GM23338 (cell line): ENCODE measurements around the gene GYPE. TPM values are rescaled to one million over a fixed set of nuclear protein-coding genes. Genes with fewer than 3 reads are reported as not detected.
"Not testable (repeated sequence)": the region's sequence is repeated elsewhere in the genome, so short reads cannot be mapped to it uniquely, and the experiment has no call there.

Experiments used
- ATAC-seq: fragments of 200-7000 bp; cut with Tn5 transposase; 3 replicates; pipeline ENCODE4 v1.9.1; 2020
- DNase-seq: peaks from one replicate; pipeline ENCODE4 v3.0.0-alpha.2; 2015; ENCODE audit warnings: low spot score
- H2AFZ ChIP-seq: fragments of 200-600 bp; sonication (generic); 2 replicates; pipeline ENCODE4 v1.8.0; 2016; ENCODE audit warnings: antibody characterized with exemption, mild to moderate bottlenecking, moderate library complexity
- H3F3A ChIP-seq: fragments of 200-600 bp; sonication (generic); replicated peaks from 2 replicates; pipeline ENCODE4 v1.8.0; 2017; ENCODE audit warnings: antibody characterized with exemption, mixed run types, low read depth
- H3K27ac ChIP-seq: fragments of 200-600 bp; sonication (generic); 2 replicates; pipeline ENCODE4 v1.6.1; 2016; ENCODE audit warnings: low read depth
- H3K27me3 ChIP-seq: fragments of 200-600 bp; sonication (generic); 2 replicates; pipeline ENCODE4 v1.8.0; 2016; ENCODE audit warnings: mild to moderate bottlenecking, mixed run types, moderate library complexity; ENCODE audit not compliant: insufficient read depth
- H3K36me3 ChIP-seq: fragments of 200-600 bp; sonication (generic); 2 replicates; pipeline ENCODE4 v1.8.0; 2016; ENCODE audit warnings: mild to moderate bottlenecking; ENCODE audit not compliant: insufficient read depth
- H3K4me1 ChIP-seq: fragments of 200-600 bp; sonication (generic); 2 replicates; pipeline ENCODE4 v1.8.0; 2016; ENCODE audit warnings: mild to moderate bottlenecking, moderate library complexity; ENCODE audit not compliant: insufficient read depth
- H3K4me2 ChIP-seq: fragments of 200-600 bp; sonication (generic); 2 replicates; pipeline ENCODE4 v1.7.1; 2017; ENCODE audit warnings: mixed run types
- H3K4me3 ChIP-seq: fragments of 200-600 bp; sonication (generic); 2 replicates; pipeline ENCODE4 v1.6.1; 2016; ENCODE audit warnings: mixed run types
- H3K79me2 ChIP-seq: fragments of 200-600 bp; sonication (generic); replicated peaks from 2 replicates; pipeline ENCODE4 v1.8.0; 2017; ENCODE audit warnings: mild to moderate bottlenecking; ENCODE audit not compliant: insufficient read depth
- H3K9me2 ChIP-seq: fragments of 200-600 bp; sonication (generic); 2 replicates; pipeline ENCODE4 v1.8.0; 2017; ENCODE audit not compliant: insufficient read depth
- H4K20me1 ChIP-seq: fragments of 200-600 bp; sonication (generic); replicated peaks from 2 replicates; pipeline ENCODE4 v1.8.0; 2017; ENCODE audit warnings: mild to moderate bottlenecking; ENCODE audit not compliant: insufficient read depth
- H3K27ac Mint-ChIP-seq: 2 replicates; pipeline ENCODE4 v1.8.0; 2020; ENCODE audit warnings: inconsistent platforms, mild to moderate bottlenecking, moderate library complexity, mixed read lengths
- H3K27me3 Mint-ChIP-seq: 3 replicates; pipeline ENCODE4 v1.8.0; 2022; ENCODE audit warnings: low read depth, mild to moderate bottlenecking, moderate library complexity, mixed read lengths, inconsistent platforms; ENCODE audit not compliant: insufficient read depth, poor library complexity
- H3K36me3 Mint-ChIP-seq: 3 replicates; pipeline ENCODE4 v1.8.0; 2021; ENCODE audit warnings: low read depth, mild to moderate bottlenecking, inconsistent platforms, moderate library complexity, mixed read lengths
- H3K4me1 Mint-ChIP-seq: 3 replicates; pipeline ENCODE4 v1.8.0; 2020; ENCODE audit warnings: mild to moderate bottlenecking, inconsistent platforms, mixed read lengths
- H3K4me3 Mint-ChIP-seq: 3 replicates; pipeline ENCODE4 v1.8.0; 2021; ENCODE audit warnings: moderate library complexity, mild to moderate bottlenecking, inconsistent platforms, mixed read lengths
- H3K9me3 Mint-ChIP-seq: 3 replicates; pipeline ENCODE4 v1.8.0; 2020; ENCODE audit warnings: moderate library complexity, mild to moderate bottlenecking, inconsistent platforms, mixed read lengths
- polyA plus RNA-seq: library from polyadenylated mRNA; unstranded; fragments of >200 nt; fragmentation: Nextera tagmentation; extraction: Ambion mirVana; gene quantifications from 2 replicates; pipeline ENCODE4 v1.2.1, GENCODE V29; 2016
- total RNA-seq: library from RNA; depleted of rRNA; stranded (reverse); fragments of >200 nt; shearing (Covaris generic); gene quantifications from 2 replicates; pipeline ENCODE4 v1.2.3, GENCODE V29; 2014
- TF ChIP-seq, protein P1 (sequence below): fragments of 250-450 bp; sonication (Bioruptor Pico); IDR thresholded peaks from 2 replicates; pipeline ENCODE4 v1.5.0; 2020; ENCODE audit warnings: mild to moderate bottlenecking, moderate library complexity

Gene GYPE
- total and polyA plus RNA-seq, 2 experiments from 2014 or later: 0.24 TPM; not detected in 1

DNA sequence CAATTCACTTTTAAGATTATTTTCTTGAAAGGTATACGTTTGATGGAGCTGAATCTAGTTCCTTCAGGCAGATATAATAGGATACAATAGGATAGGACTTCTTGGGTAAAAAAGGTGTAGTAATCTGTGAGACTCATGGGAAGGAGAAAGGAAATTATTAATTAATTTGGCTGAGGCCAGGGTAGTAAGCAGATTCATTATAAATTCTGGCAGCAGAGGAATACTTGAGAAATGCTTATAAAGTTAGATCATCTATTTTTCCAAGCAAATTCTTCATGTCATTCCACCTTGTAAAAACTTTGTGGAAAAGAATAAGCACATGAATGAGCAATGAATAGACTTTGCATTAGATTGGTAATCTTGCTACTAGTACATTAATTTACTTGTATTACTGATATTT, 46.9 kb downstream of the GYPE start (continued):
- TF ChIP-seq, protein P1, sequence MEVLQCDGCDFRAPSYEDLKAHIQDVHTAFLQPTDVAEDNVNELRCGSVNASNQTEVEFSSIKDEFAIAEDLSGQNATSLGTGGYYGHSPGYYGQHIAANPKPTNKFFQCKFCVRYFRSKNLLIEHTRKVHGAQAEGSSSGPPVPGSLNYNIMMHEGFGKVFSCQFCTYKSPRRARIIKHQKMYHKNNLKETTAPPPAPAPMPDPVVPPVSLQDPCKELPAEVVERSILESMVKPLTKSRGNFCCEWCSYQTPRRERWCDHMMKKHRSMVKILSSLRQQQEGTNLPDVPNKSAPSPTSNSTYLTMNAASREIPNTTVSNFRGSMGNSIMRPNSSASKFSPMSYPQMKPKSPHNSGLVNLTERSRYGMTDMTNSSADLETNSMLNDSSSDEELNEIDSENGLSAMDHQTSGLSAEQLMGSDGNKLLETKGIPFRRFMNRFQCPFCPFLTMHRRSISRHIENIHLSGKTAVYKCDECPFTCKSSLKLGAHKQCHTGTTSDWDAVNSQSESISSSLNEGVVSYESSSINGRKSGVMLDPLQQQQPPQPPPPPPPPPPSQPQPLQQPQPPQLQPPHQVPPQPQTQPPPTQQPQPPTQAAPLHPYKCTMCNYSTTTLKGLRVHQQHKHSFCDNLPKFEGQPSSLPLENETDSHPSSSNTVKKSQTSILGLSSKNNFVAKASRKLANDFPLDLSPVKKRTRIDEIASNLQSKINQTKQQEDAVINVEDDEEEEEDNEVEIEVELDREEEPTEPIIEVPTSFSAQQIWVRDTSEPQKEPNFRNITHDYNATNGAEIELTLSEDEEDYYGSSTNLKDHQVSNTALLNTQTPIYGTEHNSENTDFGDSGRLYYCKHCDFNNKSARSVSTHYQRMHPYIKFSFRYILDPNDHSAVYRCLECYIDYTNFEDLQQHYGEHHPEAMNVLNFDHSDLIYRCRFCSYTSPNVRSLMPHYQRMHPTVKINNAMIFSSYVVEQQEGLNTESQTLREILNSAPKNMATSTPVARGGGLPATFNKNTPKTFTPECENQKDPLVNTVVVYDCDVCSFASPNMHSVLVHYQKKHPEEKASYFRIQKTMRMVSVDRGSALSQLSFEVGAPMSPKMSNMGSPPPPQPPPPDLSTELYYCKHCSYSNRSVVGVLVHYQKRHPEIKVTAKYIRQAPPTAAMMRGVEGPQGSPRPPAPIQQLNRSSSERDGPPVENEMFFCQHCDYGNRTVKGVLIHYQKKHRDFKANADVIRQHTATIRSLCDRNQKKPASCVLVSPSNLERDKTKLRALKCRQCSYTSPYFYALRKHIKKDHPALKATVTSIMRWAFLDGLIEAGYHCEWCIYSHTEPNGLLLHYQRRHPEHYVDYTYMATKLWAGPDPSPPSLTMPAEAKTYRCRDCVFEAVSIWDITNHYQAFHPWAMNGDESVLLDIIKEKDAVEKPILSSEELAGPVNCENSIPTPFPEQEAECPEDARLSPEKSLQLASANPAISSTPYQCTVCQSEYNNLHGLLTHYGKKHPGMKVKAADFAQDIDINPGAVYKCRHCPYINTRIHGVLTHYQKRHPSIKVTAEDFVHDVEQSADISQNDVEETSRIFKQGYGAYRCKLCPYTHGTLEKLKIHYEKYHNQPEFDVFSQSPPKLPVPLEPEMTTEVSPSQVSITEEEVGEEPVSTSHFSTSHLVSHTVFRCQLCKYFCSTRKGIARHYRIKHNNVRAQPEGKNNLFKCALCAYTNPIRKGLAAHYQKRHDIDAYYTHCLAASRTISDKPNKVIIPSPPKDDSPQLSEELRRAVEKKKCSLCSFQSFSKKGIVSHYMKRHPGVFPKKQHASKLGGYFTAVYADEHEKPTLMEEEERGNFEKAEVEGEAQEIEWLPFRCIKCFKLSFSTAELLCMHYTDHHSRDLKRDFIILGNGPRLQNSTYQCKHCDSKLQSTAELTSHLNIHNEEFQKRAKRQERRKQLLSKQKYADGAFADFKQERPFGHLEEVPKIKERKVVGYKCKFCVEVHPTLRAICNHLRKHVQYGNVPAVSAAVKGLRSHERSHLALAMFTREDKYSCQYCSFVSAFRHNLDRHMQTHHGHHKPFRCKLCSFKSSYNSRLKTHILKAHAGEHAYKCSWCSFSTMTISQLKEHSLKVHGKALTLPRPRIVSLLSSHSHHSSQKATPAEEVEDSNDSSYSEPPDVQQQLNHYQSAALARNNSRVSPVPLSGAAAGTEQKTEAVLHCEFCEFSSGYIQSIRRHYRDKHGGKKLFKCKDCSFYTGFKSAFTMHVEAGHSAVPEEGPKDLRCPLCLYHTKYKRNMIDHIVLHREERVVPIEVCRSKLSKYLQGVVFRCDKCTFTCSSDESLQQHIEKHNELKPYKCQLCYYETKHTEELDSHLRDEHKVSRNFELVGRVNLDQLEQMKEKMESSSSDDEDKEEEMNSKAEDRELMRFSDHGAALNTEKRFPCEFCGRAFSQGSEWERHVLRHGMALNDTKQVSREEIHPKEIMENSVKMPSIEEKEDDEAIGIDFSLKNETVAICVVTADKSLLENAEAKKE (CRISPR knock-in tag): no peak

DNA sequence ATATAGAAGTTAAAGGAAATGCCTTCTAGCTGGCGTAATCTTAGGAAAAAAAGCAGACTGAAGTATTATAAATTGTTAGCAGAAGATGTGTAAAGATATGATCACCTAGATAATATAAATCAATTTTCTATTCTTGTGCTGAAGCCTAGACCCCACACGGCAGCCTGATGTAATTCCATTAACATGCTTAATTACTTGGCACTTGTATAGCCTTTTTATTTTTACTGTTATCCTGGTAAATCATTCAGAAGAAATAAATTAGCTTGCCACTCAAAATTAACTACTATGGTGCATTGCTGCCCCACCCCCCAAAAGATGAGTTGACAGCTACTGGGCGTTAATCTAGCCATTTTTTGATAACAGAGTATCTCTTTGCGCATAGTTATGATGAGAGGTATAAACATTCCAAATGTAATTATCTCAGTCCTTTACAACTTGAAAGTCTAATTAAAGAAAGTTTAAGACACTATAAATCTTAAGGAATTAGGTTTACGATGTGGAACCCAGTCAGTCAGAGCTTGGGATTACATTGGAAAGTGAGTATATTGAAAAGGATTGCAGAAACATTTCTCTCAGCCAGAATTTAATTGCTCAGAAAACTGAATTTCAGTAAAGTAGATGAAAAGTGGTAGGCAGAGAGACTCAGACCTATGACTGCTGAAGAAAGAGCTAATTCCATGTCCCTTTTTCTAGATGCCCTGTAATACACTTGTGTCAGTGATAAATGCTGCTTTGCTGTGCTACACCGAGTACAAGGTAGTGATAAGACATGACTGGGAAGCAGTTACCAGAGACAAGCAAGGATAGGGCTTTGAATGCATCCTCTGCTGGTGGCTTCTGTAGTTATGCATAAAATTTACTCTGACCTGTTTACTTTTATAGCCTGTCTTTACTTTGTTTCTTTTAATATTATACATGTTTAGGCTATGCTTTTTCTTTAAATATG, 47.7 kb downstream of the GYPE start:
- H3K4me3 Mint-ChIP-seq, ATAC-seq, H4K20me1 ChIP-seq, H3K27ac ChIP-seq, H3K9me3 Mint-ChIP-seq, DNase-seq, H3K4me2 ChIP-seq, H3K4me1 Mint-ChIP-seq, H3K27me3 ChIP-seq, H3K27me3 Mint-ChIP-seq, H3K9me2 ChIP-seq, H3K4me3 ChIP-seq, H3K27ac Mint-ChIP-seq, H3K36me3 ChIP-seq, H3K36me3 Mint-ChIP-seq, H3K79me2 ChIP-seq, H2AFZ ChIP-seq, H3K4me1 ChIP-seq, H3F3A ChIP-seq: not testable (repeated sequence)

DNA sequence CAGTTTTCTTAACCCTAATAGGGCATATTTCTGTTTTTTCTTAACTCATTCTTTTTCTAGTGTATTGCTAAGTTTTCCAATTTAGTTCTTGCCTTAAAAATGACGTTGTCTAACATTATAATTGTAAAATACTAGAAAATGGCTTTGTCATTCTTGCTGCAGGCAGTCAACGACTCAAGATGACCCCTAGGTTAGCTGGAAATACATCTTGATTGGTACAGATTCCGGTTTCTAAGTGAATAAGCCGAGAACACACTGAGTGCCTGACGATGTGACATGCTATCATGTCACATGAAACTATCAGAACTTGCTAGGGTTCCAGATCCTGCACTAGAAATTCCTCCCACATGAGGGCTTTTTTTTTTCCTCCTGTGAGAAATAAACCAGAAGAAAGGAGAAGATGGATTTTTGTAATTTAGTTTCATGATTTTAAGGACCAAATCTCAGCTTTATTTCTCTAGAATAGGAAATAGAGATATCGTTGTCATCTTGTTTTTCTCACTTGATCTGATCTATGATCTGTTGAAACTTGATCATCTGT, 49.3 kb downstream of the GYPE start:
- H3K4me1 ChIP-seq, H3K36me3 Mint-ChIP-seq, H3K36me3 ChIP-seq, H4K20me1 ChIP-seq, H3K27ac Mint-ChIP-seq, H3K9me3 Mint-ChIP-seq, H2AFZ ChIP-seq, DNase-seq, H3F3A ChIP-seq, H3K4me3 ChIP-seq, ATAC-seq, H3K4me2 ChIP-seq, H3K9me2 ChIP-seq, H3K79me2 ChIP-seq, H3K27ac ChIP-seq, H3K4me3 Mint-ChIP-seq, H3K27me3 ChIP-seq, H3K27me3 Mint-ChIP-seq, H3K4me1 Mint-ChIP-seq: not testable (repeated sequence)

DNA sequence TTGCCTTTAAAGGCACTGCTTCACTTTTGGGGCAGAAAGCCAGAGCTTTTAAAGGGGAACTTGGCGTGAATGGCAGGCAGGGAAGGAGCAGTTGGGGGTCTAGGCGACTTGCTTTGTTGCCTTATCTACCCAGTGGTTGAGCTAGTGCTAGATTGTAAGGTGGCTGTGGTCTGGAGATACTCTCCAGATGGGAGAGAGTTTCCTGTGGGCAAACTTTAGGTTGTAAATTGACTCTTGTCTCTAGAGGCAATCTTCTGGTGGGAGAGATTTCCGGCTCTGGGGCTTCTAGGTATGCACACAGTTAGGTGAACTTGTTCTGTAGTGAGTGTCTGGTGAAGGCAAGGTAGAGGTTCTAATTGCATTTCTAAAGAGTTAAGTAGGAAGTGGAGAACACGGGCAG, 50.7 kb downstream of the GYPE start:
- H3K9me2 ChIP-seq, H3K36me3 Mint-ChIP-seq, H2AFZ ChIP-seq, H3K27ac ChIP-seq, H3K9me3 Mint-ChIP-seq, H3K4me3 Mint-ChIP-seq, DNase-seq, H3K27me3 ChIP-seq, H4K20me1 ChIP-seq, H3K4me3 ChIP-seq, H3K4me1 ChIP-seq, H3K27me3 Mint-ChIP-seq, H3F3A ChIP-seq, H3K4me1 Mint-ChIP-seq, H3K36me3 ChIP-seq, H3K79me2 ChIP-seq, H3K4me2 ChIP-seq, H3K27ac Mint-ChIP-seq: not testable (repeated sequence)
- ATAC-seq: peak; percentile 45; the same call in 1 of the 3 replicates

DNA sequence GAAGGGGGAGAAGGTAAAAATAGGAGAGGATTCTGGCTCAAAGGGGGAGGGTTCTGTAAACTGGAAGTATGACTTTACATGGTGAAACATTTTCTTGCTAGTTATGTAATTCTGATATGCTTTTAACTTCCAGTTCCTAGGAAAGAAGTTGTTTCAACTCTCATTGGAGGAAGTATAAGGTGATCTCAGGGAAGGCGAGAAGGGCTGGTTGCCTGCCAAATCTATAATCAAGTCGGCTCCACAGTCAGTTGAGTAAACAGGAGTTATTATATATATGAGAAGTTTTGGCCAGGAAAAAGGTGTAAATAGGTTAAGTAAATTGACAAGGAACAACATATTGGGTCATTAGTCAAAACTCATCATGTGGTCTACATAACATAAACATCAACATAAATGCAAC, 56.1 kb downstream of the GYPE start:
- not testable (repeated sequence) for H3F3A ChIP-seq, H3K79me2 ChIP-seq, H3K27ac Mint-ChIP-seq, H3K4me3 Mint-ChIP-seq, H3K9me3 Mint-ChIP-seq, H3K4me3 ChIP-seq, H3K36me3 Mint-ChIP-seq, H4K20me1 ChIP-seq, DNase-seq, H3K27ac ChIP-seq, ATAC-seq, H3K27me3 ChIP-seq, H3K9me2 ChIP-seq, H2AFZ ChIP-seq, H3K27me3 Mint-ChIP-seq, H3K4me2 ChIP-seq, H3K4me1 ChIP-seq, H3K4me1 Mint-ChIP-seq, H3K36me3 ChIP-seq
